Calu3 (cell line): ENCODE results near the gene ACTR1A. TPM values are rescaled to one million over a fixed set of nuclear protein-coding genes. Genes with fewer than 3 reads are reported as not detected.

Source experiments
- BruUV-seq: library from RNA; stranded (reverse); fragments of 400-500 nt; replicated peaks from 2 replicates; lab custom pipeline; 2021; lab: Mats Ljungman, UMichigan
- CTCF ChIA-PET: fragments of 300-600 bp; sonication (Branson Sonifier 250); formaldehyde crosslinking; loops from one replicate; lab custom pipeline; 2022; ENCODE audit warnings: antibody characterized with exemption; lab: Charles Lee
- DNase-seq: peaks from one replicate; pipeline ENCODE4 v3.0.0; 2022
- H3K27ac Mint-ChIP-seq: one replicate; pipeline ENCODE4 v1.8.0; 2022; ENCODE audit warnings: mixed read lengths; ENCODE audit not compliant: unreplicated experiment
- H3K27me3 Mint-ChIP-seq: one replicate; pipeline ENCODE4 v1.8.0; 2022; ENCODE audit warnings: mixed read lengths; ENCODE audit not compliant: unreplicated experiment
- H3K36me3 Mint-ChIP-seq: one replicate; pipeline ENCODE4 v1.8.0; 2022; ENCODE audit warnings: mild to moderate bottlenecking, moderate library complexity, mixed read lengths; ENCODE audit not compliant: insufficient read depth, unreplicated experiment
- H3K4me1 Mint-ChIP-seq: one replicate; pipeline ENCODE4 v1.8.0; 2022; ENCODE audit warnings: mild to moderate bottlenecking, low read depth, mixed read lengths; ENCODE audit not compliant: unreplicated experiment
- H3K4me3 Mint-ChIP-seq: one replicate; pipeline ENCODE4 v1.8.0; 2022; ENCODE audit warnings: mild to moderate bottlenecking, low read depth, moderate library complexity, mixed read lengths; ENCODE audit not compliant: unreplicated experiment
- H3K9me3 Mint-ChIP-seq: one replicate; pipeline ENCODE4 v1.8.0; 2022; ENCODE audit warnings: low read depth, mixed read lengths; ENCODE audit not compliant: unreplicated experiment
- CTCF ChIP-seq: fragments of 200-600 bp; IDR thresholded peaks from one replicate; pipeline ENCODE4 v1.8.0; 2022; ENCODE audit warnings: antibody characterized with exemption; ENCODE audit not compliant: unreplicated experiment
- intact Hi-C: fragments of 100-400 bp; cut with micrococcal nuclease; formaldehyde crosslinking; loops from one replicate; pipeline ENCODE4 v1.10.0; 2022; ENCODE audit not compliant: unreplicated experiment
- total RNA-seq: library from RNA; stranded (reverse); gene quantifications from 2 replicates; pipeline ENCODE4 v1.2.3, GENCODE V29; 2022

The ACTR1A gene
- total RNA-seq, 1 experiment from 2014 or later, result 48.2 TPM

GRCh38 chr10:102480396-102480795 is 22.1 kb downstream of the ACTR1A start:
- CTCF ChIA-PET, result no interaction called here
- BruUV-seq, result no TSS peak
- Mint-ChIP-seq H3K4me1 (no peaks in the 10 kb centered on the region), H3K27ac (no peak overlapping the region), H3K9me3 (no peaks in the 10 kb centered on the region), H3K36me3 (peaks cover 41% of the 10 kb centered on the region), H3K27me3 (no peaks in the 10 kb centered on the region), H3K4me3 (no peak overlapping the region)
- no peak for TF ChIP-seq CTCF
- no peak for DNase-seq
- intact Hi-C loops, result no loop called here

DNA sequence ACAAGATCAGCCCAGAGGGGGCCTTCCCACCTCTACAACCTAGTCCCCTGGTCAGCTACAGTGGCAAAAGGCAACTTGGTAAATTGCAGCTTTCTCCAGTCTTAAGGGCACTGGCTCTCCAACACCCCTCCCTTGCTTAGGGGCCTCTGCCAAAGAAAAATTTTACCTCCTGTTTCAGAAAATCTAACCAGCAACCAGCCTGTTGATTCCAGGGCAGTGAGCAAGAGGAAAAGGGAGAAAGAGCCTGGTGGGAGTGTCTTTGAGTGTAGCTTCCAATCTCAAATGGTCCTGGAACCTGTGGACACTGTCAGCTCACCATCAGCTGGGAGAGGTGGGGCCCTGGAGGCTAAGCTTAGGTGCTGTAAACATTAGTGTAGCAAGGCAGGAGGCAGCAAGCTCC is 22.9 kb downstream of the ACTR1A start:
- H3K36me3 Mint-ChIP-seq, result peaks cover 40% of the 10 kb centered on the region
- intact Hi-C loops, result loop anchor here (2.0 kb wide), 1 partner anchor 249 kb away; no protein-coding TSS in a partner anchor
- no peak for DNase-seq
- TF ChIP-seq CTCF, result no peak
- H3K9me3 Mint-ChIP-seq, result no peaks in the 10 kb centered on the region
- no peaks in the 10 kb centered on the region for H3K27me3 Mint-ChIP-seq
- no peak overlapping the region for H3K27ac Mint-ChIP-seq
- no peak overlapping the region for H3K4me3 Mint-ChIP-seq
- no peaks in the 10 kb centered on the region for H3K4me1 Mint-ChIP-seq
- no TSS peak for BruUV-seq
- CTCF ChIA-PET, result interaction anchor here (0.6 to 0.8 kb wide), 2 partner anchors 17 to 76 kb away, joined by 3 read pairs; no protein-coding TSS in a partner anchor

DNA sequence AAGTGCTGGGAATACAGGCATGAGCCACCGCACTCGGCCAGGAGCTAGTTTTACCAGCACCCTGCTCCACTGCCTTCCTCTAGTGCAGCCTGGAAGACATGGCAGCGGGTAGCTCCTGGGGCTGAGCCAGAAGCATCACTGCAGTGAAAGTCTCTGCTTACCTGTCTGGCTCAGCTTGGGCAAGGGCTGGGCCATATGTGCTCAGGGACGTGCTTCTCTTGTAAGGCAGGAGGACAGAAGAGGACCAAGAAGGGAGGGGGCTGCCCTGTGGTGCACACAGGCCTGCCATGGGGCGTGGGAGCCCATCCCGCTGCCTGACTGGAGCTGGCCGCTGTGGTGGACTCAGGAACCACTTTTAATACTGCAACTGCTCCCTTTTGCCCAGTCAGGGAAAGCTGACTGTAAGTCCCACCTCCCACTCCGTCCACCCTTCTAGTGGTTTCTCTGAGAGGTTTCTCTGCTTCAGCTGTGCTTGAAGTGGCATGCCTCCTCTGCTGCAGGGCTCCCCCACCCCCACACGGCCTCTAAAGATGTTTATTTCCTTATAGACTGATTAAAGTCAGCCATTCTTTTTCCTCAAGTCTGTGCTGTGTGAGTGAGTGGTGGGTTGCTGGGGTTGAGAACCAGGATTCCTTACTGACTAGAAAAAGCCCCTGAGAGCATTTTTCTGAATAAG is 25.9 kb downstream of the ACTR1A start:
- Mint-ChIP-seq H3K27ac (no peak overlapping the region), H3K9me3 (no peaks in the 10 kb centered on the region), H3K4me1 (no peaks in the 10 kb centered on the region), H3K4me3 (no peak overlapping the region), H3K36me3 (peaks cover 34% of the 10 kb centered on the region), H3K27me3 (no peaks in the 10 kb centered on the region)
- DNase-seq, result no peak
- CTCF ChIA-PET, result no interaction called here
- intact Hi-C loops, result no loop called here
- BruUV-seq, result TSS peak; percentile 11
- TF ChIP-seq CTCF, result no peak

GRCh38 chr10:102475451-102476040 is 27.0 kb downstream of the ACTR1A start:
- no peak for TF ChIP-seq CTCF
- Mint-ChIP-seq H3K27me3 (no peaks in the 10 kb centered on the region), H3K4me1 (no peaks in the 10 kb centered on the region), H3K9me3 (no peaks in the 10 kb centered on the region), H3K4me3 (no peak overlapping the region), H3K36me3 (peaks cover 31% of the 10 kb centered on the region), H3K27ac (no peak overlapping the region)
- no peak for DNase-seq
- BruUV-seq, result no TSS peak
- intact Hi-C loops, result no loop called here
- CTCF ChIA-PET, result no interaction called here
